Lung (tissue), 12 donors: ENCODE data around the gene DCP1B. TPM values are rescaled to one million over a fixed set of nuclear protein-coding genes. Genes with fewer than 3 reads are reported as not detected.

Source experiments
- ATAC-seq: fragments of 200-7000 bp; cut with Tn5 transposase; one replicate; pipeline ENCODE4 v1.9.1; 2020; ENCODE audit warnings: moderate number of reproducible peaks; ENCODE audit not compliant: insufficient read depth, low FRiP score
- DNase-seq, 3 donors: peaks; one replicate each; pipeline ENCODE4 v3.0.0-alpha.2; 2013 to 2017
- H3K27ac ChIP-seq, 2 donors: one replicate each; pipeline ENCODE4 v1.5.1; 2013; ENCODE audit warnings: mild to moderate bottlenecking in 2 of 2, moderate library complexity in 2 of 2, control low read depth in 1 of 2, inconsistent platforms in 1 of 2, low read depth in 1 of 2, low read length in 1 of 2
- H3K27me3 ChIP-seq, 3 donors: one replicate each; pipeline ENCODE4 v1.5.1; 2013; ENCODE audit warnings: low read length in 2 of 3; ENCODE audit not compliant: control insufficient read depth in 3 of 3, insufficient read depth in 3 of 3
- H3K36me3 ChIP-seq, 4 donors: one replicate each; pipeline ENCODE4 v1.5.1; 2013; ENCODE audit warnings: low read length in 4 of 4, mild to moderate bottlenecking in 1 of 4, moderate library complexity in 1 of 4; ENCODE audit not compliant: control insufficient read depth in 4 of 4, insufficient read depth in 4 of 4
- H3K4me1 ChIP-seq, 5 donors: one replicate each; pipeline ENCODE4 v1.5.1; 2013; ENCODE audit warnings: low read length in 5 of 5, mild to moderate bottlenecking in 2 of 5, moderate library complexity in 1 of 5; ENCODE audit not compliant: control insufficient read depth in 5 of 5, insufficient read depth in 5 of 5
- H3K4me3 ChIP-seq: one replicate; pipeline ENCODE4 v1.5.1; 2013; ENCODE audit warnings: mild to moderate bottlenecking, control low read depth, moderate library complexity
- H3K9ac ChIP-seq, 2 donors: one replicate each; pipeline ENCODE4 v1.5.1; 2013; ENCODE audit warnings: low read length in 2 of 2, control low read depth in 1 of 2; ENCODE audit not compliant: insufficient read depth in 1 of 2
- H3K9me3 ChIP-seq, 4 donors: one replicate each; pipeline ENCODE4 v1.5.1; 2013; ENCODE audit warnings: low read length in 3 of 4, mild to moderate bottlenecking in 1 of 4, moderate library complexity in 1 of 4; ENCODE audit not compliant: control insufficient read depth in 4 of 4, insufficient read depth in 3 of 4
- WGBS, 2 donors: extraction: QIAGEN DNeasy Blood & Tissue Kit; methylation state at CpG; one replicate each; pipeline ENCODE4 v1.1.7; 2013; 5-methylcytosine and 5-hydroxymethylcytosine counted together
- polyA plus RNA-seq, 2 donors: library from polyadenylated mRNA; stranded (reverse); fragments of 200-250 nt; gene quantifications; one replicate each; pipeline ENCODE4 v1.2.1, GENCODE V29; 2013
- total RNA-seq, 2 donors: library from RNA; depleted of rRNA in 1 of 2; stranded (reverse); fragments of >200 nt in 1 of 2; gene quantifications; one replicate each; pipeline ENCODE4 v1.2.1, GENCODE V29; 2014 to 2021
- TF ChIP-seq, protein P1 (sequence below): IDR thresholded peaks from 2 replicates; pipeline ENCODE4 v1.5.1; 2012; ENCODE audit warnings: mild to moderate bottlenecking; ENCODE audit errors: control extremely low read depth, extremely low read depth
- donor health status: control.
- donor health status: control.
- donor health status: Bipolar disorder and iron deficiency.
- donor health status: healthy.
- donor health status: DM: yes; HTN: yes; CAD: no.

DCP1B gene
- total and polyA plus RNA-seq, 4 donors = 4.2 to 13.2 (median 8.7) TPM

- TF ChIP-seq, protein P1, sequence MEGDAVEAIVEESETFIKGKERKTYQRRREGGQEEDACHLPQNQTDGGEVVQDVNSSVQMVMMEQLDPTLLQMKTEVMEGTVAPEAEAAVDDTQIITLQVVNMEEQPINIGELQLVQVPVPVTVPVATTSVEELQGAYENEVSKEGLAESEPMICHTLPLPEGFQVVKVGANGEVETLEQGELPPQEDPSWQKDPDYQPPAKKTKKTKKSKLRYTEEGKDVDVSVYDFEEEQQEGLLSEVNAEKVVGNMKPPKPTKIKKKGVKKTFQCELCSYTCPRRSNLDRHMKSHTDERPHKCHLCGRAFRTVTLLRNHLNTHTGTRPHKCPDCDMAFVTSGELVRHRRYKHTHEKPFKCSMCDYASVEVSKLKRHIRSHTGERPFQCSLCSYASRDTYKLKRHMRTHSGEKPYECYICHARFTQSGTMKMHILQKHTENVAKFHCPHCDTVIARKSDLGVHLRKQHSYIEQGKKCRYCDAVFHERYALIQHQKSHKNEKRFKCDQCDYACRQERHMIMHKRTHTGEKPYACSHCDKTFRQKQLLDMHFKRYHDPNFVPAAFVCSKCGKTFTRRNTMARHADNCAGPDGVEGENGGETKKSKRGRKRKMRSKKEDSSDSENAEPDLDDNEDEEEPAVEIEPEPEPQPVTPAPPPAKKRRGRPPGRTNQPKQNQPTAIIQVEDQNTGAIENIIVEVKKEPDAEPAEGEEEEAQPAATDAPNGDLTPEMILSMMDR = no peak
- no peak for DNase-seq
- Histone ChIP-seq H3K9me3 (peaks cover 0 to 2% (median 0%) of the 10 kb centered on the region in 4 donors), H3K4me3 (no peak overlapping the region), H3K27ac (no peak overlapping the region), H3K4me1 (no peaks in the 10 kb centered on the region), H3K27me3 (no peaks in the 10 kb centered on the region), H3K36me3 (peaks cover 7 to 36% (median 15%) of the 10 kb centered on the region in 4 donors), H3K9ac (no peak overlapping the region)
- ATAC-seq = no peak
- WGBS, 2 donors = 92 to 94% methylated on average over 5 of the region's 5 CpGs
Observed at GRCh38 chr12:1962051-1963020, 41.9 kb downstream of the DCP1B start.

- no peaks in the 10 kb centered on the region for H3K27me3 ChIP-seq
- no peak for ATAC-seq
- DNase-seq = no peak
- no peak overlapping the region for H3K4me3 ChIP-seq
- TF ChIP-seq, protein P1 = no peak
- no peaks in the 10 kb centered on the region for H3K4me1 ChIP-seq
- peaks cover 0 to 25% (median 19%) of the 10 kb centered on the region in 4 donors for H3K36me3 ChIP-seq
- H3K9me3 ChIP-seq = no peaks in the 10 kb centered on the region
- H3K27ac ChIP-seq = no peak overlapping the region
- H3K9ac ChIP-seq = no peak overlapping the region
- WGBS, 2 donors = 98 to 99% methylated on average over 3 of the region's 3 CpGs
Observed at GRCh38 chr12:1956716-1957115, 47.5 kb downstream of the DCP1B start.

DNA sequence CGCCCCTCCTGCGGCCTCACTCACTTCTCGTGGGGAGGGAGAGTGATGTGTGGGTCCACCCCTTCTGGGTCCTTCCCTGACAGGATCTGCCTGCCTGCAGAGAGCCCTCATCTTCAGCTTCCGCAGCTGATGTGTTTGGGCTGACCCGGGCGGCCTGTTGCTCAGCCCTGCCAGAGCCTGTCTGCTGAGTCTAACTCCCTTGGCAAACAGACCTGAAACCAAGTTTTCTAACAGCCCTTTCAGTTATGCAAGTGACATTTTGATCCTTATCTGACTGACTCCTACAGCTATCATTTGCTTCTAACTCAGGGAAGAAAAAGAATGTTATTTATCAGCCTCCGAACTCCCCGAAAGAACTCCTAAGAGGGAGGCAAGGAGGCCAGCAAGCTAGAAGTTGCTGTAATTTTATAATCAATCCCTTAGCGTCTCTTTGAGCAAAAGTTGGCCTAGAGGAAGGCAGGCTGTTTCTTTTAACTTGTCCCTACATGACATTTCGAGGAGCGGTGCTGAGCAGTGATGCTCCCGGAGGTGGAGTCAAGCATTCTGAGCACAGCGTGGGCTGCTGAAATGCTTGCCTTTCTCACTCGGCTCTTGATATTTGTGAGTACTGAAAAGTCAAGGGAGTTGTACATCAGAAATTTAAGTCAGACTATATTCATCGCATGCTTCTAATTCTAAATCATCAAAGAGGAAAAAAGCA, 54.3 kb downstream of the DCP1B start:
- no peak for DNase-seq

More for the DNA sequence above, 54.3 kb downstream of the DCP1B start:
- Histone ChIP-seq H3K36me3 (peaks cover 8 to 57% (median 44%) of the 10 kb centered on the region in 4 donors), H3K27me3 (no peaks in the 10 kb centered on the region), H3K4me3 (no peak overlapping the region), H3K9me3 (no peaks in the 10 kb centered on the region), H3K27ac (no peak overlapping the region), H3K4me1 (no peaks in the 10 kb centered on the region), H3K9ac (no peak overlapping the region)
- 84 to 89% methylated on average over 15 of the region's 15 CpGs for WGBS, 2 donors
- ATAC-seq = no peak
- TF ChIP-seq, protein P1 = no peak
